GM13976 (cell line): ENCODE results near the gene SPAG6.

ENCODE experiments used
- DNase-seq: peaks from one replicate; pipeline ENCODE4 v3.0.0; 2012; ENCODE audit warnings: low spot score
- in situ Hi-C: fragments of 300-500 bp; cut with MboI; formaldehyde crosslinking; loops from one replicate; pipeline ENCODE4 v1.12.0; 2022; ENCODE audit warnings: low sequenced_read_pairs, mixed read lengths, inconsistent platforms; ENCODE audit not compliant: unreplicated experiment
- TF ChIP-seq, protein P1 (sequence below): IDR thresholded peaks from 2 replicates; pipeline ENCODE4 v1.5.1; 2012; ENCODE audit warnings: borderline replicate concordance, mild to moderate bottlenecking; ENCODE audit not compliant: insufficient read depth; ENCODE audit errors: extremely low read depth, missing control alignments, control extremely low read depth

Gene SPAG6

GRCh38 chr10:22437620-22438588 lies 92.6 kb downstream of the SPAG6 start:
- TF ChIP-seq, protein P1, sequence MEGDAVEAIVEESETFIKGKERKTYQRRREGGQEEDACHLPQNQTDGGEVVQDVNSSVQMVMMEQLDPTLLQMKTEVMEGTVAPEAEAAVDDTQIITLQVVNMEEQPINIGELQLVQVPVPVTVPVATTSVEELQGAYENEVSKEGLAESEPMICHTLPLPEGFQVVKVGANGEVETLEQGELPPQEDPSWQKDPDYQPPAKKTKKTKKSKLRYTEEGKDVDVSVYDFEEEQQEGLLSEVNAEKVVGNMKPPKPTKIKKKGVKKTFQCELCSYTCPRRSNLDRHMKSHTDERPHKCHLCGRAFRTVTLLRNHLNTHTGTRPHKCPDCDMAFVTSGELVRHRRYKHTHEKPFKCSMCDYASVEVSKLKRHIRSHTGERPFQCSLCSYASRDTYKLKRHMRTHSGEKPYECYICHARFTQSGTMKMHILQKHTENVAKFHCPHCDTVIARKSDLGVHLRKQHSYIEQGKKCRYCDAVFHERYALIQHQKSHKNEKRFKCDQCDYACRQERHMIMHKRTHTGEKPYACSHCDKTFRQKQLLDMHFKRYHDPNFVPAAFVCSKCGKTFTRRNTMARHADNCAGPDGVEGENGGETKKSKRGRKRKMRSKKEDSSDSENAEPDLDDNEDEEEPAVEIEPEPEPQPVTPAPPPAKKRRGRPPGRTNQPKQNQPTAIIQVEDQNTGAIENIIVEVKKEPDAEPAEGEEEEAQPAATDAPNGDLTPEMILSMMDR: no peak
- in situ Hi-C loops: loop anchor here (25.0 kb wide), 1 partner anchor 426 kb away; the partner anchor contains the start of gene DNAJC1
- peak; percentile 52 for DNase-seq

- in situ Hi-C loops: loop anchor here (25.0 kb wide), 1 partner anchor 426 kb away; the partner anchor contains the start of gene DNAJC1
- no peak for DNase-seq
- TF ChIP-seq, protein P1: no peak
These were observed 93.4 kb downstream of the SPAG6 start for GRCh38 chr10:22438711-22439110.

GRCh38 chr10:22442063-22442462 lies 96.8 kb downstream of the SPAG6 start:
- no peak for DNase-seq
- in situ Hi-C loops: loop anchor here (25.0 kb wide), 1 partner anchor 430 kb away; the partner anchor contains the start of gene DNAJC1
- TF ChIP-seq, protein P1: no peak

DNA sequence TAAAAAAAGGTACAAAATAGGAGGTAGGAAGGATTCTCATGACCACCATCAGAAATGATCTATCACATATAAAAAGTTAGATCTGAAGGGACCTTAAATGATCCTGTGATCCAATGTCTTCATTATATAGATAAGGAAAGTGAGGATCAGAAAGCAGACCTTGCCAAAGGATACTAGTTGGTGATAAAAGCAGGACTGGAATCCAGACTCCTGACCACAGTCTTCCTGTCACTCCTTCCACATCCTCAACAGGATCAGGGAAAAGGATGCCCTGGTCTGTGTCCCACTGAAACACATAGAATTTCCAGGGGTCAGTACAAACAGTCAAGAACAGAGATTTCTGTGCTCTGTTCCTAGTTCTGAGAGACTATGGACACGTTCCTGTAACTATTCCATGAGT lies 97.2 kb downstream of the SPAG6 start:
- in situ Hi-C loops: loop anchor here (25.0 kb wide), 1 partner anchor 430 kb away; the partner anchor contains the start of gene DNAJC1
- DNase-seq: no peak
- TF ChIP-seq, protein P1: no peak

DNA sequence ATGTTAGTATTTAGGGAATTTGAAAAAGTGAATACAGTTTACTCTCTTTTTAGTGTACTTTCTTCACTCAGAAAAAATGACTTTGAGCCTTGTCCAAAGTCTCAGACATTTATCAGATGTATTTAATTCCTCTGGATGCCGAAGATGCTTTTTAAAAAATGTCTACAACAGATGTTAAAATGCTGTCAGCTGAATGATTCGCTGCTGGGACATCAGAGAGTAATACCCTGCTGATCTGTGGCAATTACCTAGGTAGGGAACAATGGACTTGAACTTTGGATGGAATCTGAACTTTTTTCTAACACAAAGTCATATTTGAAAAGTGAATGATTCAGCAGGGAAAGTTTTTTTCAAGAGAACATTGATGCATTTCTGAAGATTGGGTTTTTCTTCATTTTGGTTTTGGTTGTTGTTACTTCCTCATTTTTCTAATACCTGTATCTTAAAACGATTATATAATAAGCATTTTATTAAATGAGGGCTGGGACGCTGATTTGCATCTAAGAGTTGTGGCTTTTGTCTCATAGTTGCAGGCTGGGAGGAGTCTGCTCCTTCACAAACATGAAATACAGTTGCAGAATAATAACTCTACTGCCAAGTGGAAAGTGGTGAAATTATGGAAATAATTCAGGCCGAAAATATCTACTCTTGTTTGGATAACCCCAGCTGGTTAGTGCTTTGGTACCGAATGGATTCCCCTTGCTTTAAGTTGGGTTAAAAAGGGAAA lies 98.0 kb downstream of the SPAG6 start:
- no peak for DNase-seq
- in situ Hi-C loops: loop anchor here (25.0 kb wide), 1 partner anchor 431 kb away; the partner anchor contains the start of gene DNAJC1
- TF ChIP-seq, protein P1: no peak

GRCh38 chr10:22444219-22444788 lies 99.0 kb downstream of the SPAG6 start:
- DNase-seq: no peak
- in situ Hi-C loops: loop anchor here (25.0 kb wide), 1 partner anchor 432 kb away; the partner anchor contains the start of gene DNAJC1
- TF ChIP-seq, protein P1: no peak
